KMS-11 (cell line): ENCODE data around the gene DEFB123.

Experiments used
- H2AFZ ChIP-seq: fragments of 200-600 bp; sonication (generic); 2 replicates; pipeline ENCODE4 v1.6.1; 2016; ENCODE audit warnings: antibody characterized with exemption, mixed run types, low read depth
- H3K27ac ChIP-seq: fragments of 200-600 bp; sonication (generic); 2 replicates; pipeline ENCODE4 v1.6.1; 2016; ENCODE audit warnings: mild to moderate bottlenecking, mixed run types
- H3K27me3 ChIP-seq: fragments of 200-600 bp; sonication (generic); 2 replicates; pipeline ENCODE4 v1.6.1; 2017; ENCODE audit warnings: mild to moderate bottlenecking, low read depth, mixed run types, moderate library complexity; ENCODE audit not compliant: insufficient read depth
- H3K36me3 ChIP-seq: fragments of 200-600 bp; sonication (generic); 2 replicates; pipeline ENCODE4 v1.6.1; 2017; ENCODE audit warnings: mild to moderate bottlenecking, mixed run types; ENCODE audit not compliant: insufficient read depth
- H3K4me1 ChIP-seq: fragments of 200-600 bp; sonication (generic); 2 replicates; pipeline ENCODE4 v1.6.1; 2016; ENCODE audit warnings: mild to moderate bottlenecking, low read depth, mixed run types; ENCODE audit not compliant: poor library complexity, severe bottlenecking
- H3K4me2 ChIP-seq: fragments of 200-600 bp; sonication (generic); 2 replicates; pipeline ENCODE4 v1.7.0; 2016; ENCODE audit warnings: mild to moderate bottlenecking, mixed run types
- H3K4me3 ChIP-seq: fragments of 200-600 bp; sonication (generic); IDR thresholded peaks from 2 replicates; pipeline ENCODE4 v1.6.1; 2017; ENCODE audit warnings: low read depth, low read length, mixed read lengths; ENCODE audit not compliant: insufficient read depth
- H3K79me2 ChIP-seq: fragments of 200-600 bp; sonication (generic); 2 replicates; pipeline ENCODE4 v1.6.1; 2016; ENCODE audit warnings: low read depth, mixed run types; ENCODE audit not compliant: insufficient read depth
- H3K9ac ChIP-seq: fragments of 200-600 bp; sonication (generic); 2 replicates; pipeline ENCODE4 v1.6.1; 2016; ENCODE audit warnings: mild to moderate bottlenecking, mixed run types
- H4K20me1 ChIP-seq: fragments of 200-600 bp; sonication (generic); 2 replicates; pipeline ENCODE4 v1.6.1; 2016; ENCODE audit warnings: mild to moderate bottlenecking, mixed run types; ENCODE audit not compliant: insufficient read depth
- TF ChIP-seq, protein P1 (sequence below): fragments of 200-600 bp; sonication (generic); conservative IDR thresholded peaks from 2 replicates; pipeline ENCODE4 v1.6.1; 2017; ENCODE audit warnings: low read depth, mild to moderate bottlenecking, antibody characterized with exemption, low read length, moderate library complexity, mixed read lengths

Gene DEFB123

DNA sequence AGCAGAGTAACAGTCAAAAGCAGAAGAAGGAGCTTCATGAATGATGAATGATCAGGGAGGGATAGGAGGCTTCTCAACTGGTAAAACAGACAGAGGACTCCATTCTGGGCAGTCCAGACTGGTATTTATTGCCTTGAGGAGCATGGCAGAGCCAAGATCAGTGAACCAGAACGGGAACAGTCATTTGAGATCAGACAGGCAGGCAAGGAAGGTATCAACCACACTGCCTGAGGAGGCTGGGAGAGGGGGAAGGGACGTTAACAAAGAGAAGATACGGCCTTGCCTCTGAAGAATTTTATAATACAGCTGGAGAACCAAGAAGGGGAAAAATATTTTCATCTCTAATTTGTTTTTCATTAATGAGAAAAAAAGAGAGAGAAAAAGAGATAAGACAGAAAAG is 34.3 kb upstream of the DEFB123 start, which contains the start of gene DEFB121:
TSS of gene DEFB121 (minus strand) at position 101 of the 400 bp plus-strand sequence. CDS start at position 38, 63 bp downstream.
- H4K20me1 ChIP-seq: no peaks in the 10 kb centered on the region
- H3K9ac ChIP-seq: no peak within 1 kb of the TSS
- TF ChIP-seq, protein P1, sequence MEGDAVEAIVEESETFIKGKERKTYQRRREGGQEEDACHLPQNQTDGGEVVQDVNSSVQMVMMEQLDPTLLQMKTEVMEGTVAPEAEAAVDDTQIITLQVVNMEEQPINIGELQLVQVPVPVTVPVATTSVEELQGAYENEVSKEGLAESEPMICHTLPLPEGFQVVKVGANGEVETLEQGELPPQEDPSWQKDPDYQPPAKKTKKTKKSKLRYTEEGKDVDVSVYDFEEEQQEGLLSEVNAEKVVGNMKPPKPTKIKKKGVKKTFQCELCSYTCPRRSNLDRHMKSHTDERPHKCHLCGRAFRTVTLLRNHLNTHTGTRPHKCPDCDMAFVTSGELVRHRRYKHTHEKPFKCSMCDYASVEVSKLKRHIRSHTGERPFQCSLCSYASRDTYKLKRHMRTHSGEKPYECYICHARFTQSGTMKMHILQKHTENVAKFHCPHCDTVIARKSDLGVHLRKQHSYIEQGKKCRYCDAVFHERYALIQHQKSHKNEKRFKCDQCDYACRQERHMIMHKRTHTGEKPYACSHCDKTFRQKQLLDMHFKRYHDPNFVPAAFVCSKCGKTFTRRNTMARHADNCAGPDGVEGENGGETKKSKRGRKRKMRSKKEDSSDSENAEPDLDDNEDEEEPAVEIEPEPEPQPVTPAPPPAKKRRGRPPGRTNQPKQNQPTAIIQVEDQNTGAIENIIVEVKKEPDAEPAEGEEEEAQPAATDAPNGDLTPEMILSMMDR: no peak
- H2AFZ ChIP-seq: no peak within 1 kb of the TSS
- no peaks in the 10 kb centered on the region for H3K27me3 ChIP-seq
- H3K79me2 ChIP-seq: no peaks in the 10 kb centered on the region
- no peak within 1 kb of the TSS for H3K4me3 ChIP-seq
- H3K4me2 ChIP-seq: no peak within 1 kb of the TSS
- no peaks in the 10 kb centered on the region for H3K4me1 ChIP-seq
- no peak within 1 kb of the TSS for H3K27ac ChIP-seq
- no peaks in the 10 kb centered on the region for H3K36me3 ChIP-seq

DNA sequence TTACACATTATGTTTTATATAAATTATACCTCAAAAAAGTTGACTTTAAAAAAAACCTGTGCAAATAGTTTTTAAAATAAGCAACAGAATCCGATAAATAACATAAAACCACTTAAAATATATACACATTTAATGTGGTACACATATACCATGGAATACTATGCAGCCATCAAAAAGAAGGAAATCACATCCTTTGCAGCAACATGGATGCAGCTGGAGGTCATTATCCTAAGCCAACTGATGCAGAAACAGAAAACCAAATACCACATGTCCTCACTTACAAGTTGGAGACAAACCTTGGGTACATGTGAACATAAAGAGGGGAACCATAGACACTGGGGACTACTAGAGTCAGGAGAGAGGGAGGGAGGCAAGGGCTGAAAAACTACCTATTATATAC is 30.4 kb upstream of the DEFB123 start:
- Histone ChIP-seq H4K20me1 (no peaks in the 10 kb centered on the region), H3K27ac (no peak overlapping the region), H3K4me1 (no peaks in the 10 kb centered on the region)

DNA sequence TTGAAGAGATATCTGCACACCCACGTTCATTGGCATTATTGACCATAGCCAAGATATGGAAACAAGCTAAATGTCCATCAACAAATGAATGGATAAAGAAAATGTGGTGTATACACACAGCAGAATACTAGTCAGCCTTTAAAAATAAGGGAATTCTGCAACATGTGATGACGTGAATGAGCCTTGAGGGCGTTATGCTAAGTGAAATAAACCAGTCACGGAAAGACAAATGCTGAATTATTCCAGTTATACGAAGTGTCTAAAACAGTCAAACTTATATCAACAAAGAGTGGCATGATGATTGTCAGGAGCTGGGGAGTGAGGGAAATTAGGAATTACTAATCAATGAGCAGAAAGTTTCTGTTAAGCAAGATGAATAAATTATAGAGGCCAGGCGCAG is 26.1 kb upstream of the DEFB123 start:
- Histone ChIP-seq H3K4me3 (no peak overlapping the region), H3K27me3 (no peaks in the 10 kb centered on the region), H2AFZ (no peak overlapping the region), H4K20me1 (no peaks in the 10 kb centered on the region), H3K9ac (no peak overlapping the region), H3K79me2 (no peaks in the 10 kb centered on the region), H3K36me3 (no peaks in the 10 kb centered on the region), H3K4me2 (no peak overlapping the region), H3K4me1 (no peaks in the 10 kb centered on the region), H3K27ac (no peak overlapping the region)
- TF ChIP-seq, protein P1: no peak

More for the DNA sequence above, 30.4 kb upstream of the DEFB123 start:
- Histone ChIP-seq H3K36me3 (no peaks in the 10 kb centered on the region), H3K9ac (no peak overlapping the region), H2AFZ (no peak overlapping the region), H3K4me2 (no peak overlapping the region), H3K27me3 (no peaks in the 10 kb centered on the region), H3K79me2 (no peaks in the 10 kb centered on the region), H3K4me3 (no peak overlapping the region)
- TF ChIP-seq, protein P1: no peak

DNA sequence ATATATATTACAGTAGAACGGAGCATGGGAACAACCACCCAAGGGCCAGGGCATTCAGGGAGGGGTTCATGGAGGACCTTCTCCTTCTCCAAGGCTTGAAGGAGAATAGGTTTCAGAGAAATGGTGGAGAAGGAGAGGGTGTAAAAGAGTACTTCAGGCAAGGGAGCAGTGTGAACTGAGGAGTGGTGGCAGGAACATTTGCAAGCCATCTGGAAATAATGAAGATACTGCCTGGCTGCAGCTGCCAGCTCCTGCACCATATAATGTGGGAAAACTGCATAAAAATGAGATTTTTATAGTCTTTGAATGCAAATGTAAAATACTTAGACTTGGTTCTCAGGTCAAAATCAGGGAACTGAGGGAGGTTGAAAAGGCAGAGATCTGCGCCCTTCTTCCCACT is 24.8 kb upstream of the DEFB123 start:
- Histone ChIP-seq H3K27me3 (no peaks in the 10 kb centered on the region), H3K4me1 (no peaks in the 10 kb centered on the region), H3K27ac (no peak overlapping the region), H3K36me3 (no peaks in the 10 kb centered on the region), H3K4me3 (no peak overlapping the region), H3K4me2 (no peak overlapping the region), H2AFZ (no peak overlapping the region), H3K9ac (no peak overlapping the region), H3K79me2 (no peaks in the 10 kb centered on the region), H4K20me1 (no peaks in the 10 kb centered on the region)
- TF ChIP-seq, protein P1: no peak
